Neural cell (in vitro differentiated cells): ENCODE data around the gene NRG3. TPM values are rescaled to one million over a fixed set of nuclear protein-coding genes. Genes with fewer than 3 reads are reported as not detected.

ENCODE experiments used
- H2AFZ ChIP-seq: fragments of 200-600, 300-800 bp; sonication (generic), shearing (Covaris generic); 2 replicates; pipeline ENCODE4 v1.6.0; 2014; ENCODE audit warnings: low read depth, mild to moderate bottlenecking, antibody characterized with exemption, low read length, moderate library complexity
- H3F3A ChIP-seq: fragments of 200-600 bp; shearing (Covaris generic); 2 replicates; pipeline ENCODE4 v1.6.1; 2016; ENCODE audit warnings: mild to moderate bottlenecking, moderate library complexity, mixed read lengths, antibody characterized with exemption, low read length; ENCODE audit not compliant: insufficient read depth, poor library complexity, severe bottlenecking
- H3K27ac ChIP-seq: fragments of 200-600, 300-800 bp; sonication (generic), shearing (Covaris generic); 2 replicates; pipeline ENCODE4 v1.5.1; 2014; ENCODE audit warnings: mild to moderate bottlenecking, low read length, moderate library complexity
- H3K27me3 ChIP-seq: fragments of 300-800, 200-600 bp; sonication (generic), shearing (Covaris generic); 2 replicates; pipeline ENCODE4 v1.6.0; 2014; ENCODE audit warnings: mild to moderate bottlenecking, low read depth, low read length, moderate library complexity; ENCODE audit not compliant: insufficient read depth
- H3K36me3 ChIP-seq: fragments of 300-800, 200-600 bp; sonication (generic), shearing (Covaris generic); 2 replicates; pipeline ENCODE4 v1.5.1; 2014; ENCODE audit warnings: mild to moderate bottlenecking, antibody characterized with exemption, low read length, moderate library complexity; ENCODE audit not compliant: insufficient read depth
- H3K4me2 ChIP-seq: fragments of 300-800, 200-600 bp; sonication (generic), shearing (Covaris generic); 2 replicates; pipeline ENCODE4 v1.6.0; 2014; ENCODE audit warnings: mild to moderate bottlenecking, low read length
- H3K4me3 ChIP-seq: fragments of 300-800, 200-600 bp; sonication (generic), shearing (Covaris generic); 2 replicates; pipeline ENCODE4 v1.5.1; 2014; ENCODE audit warnings: mild to moderate bottlenecking, low read length, moderate library complexity
- H3K79me2 ChIP-seq: fragments of 200-600 bp; shearing (Covaris generic); replicated peaks from 2 replicates; pipeline ENCODE4 v1.6.0; 2014; ENCODE audit warnings: mild to moderate bottlenecking, low read length, moderate library complexity; ENCODE audit not compliant: insufficient read depth
- H3K9ac ChIP-seq: fragments of 300-800, 200-600 bp; sonication (generic), shearing (Covaris generic); 2 replicates; pipeline ENCODE4 v1.6.1; 2016; ENCODE audit warnings: mild to moderate bottlenecking, low read length, mixed read lengths
- H3K9me2 ChIP-seq: fragments of 200-600 bp; shearing (Covaris generic); 2 replicates; pipeline ENCODE4 v1.6.1; 2016; ENCODE audit warnings: mild to moderate bottlenecking, low read length, mixed read lengths; ENCODE audit not compliant: insufficient read depth
- H3K9me3 ChIP-seq: fragments of 200-600, 300-800 bp; sonication (generic), shearing (Covaris generic); 2 replicates; pipeline ENCODE4 v1.6.1; 2016; ENCODE audit warnings: mild to moderate bottlenecking, mixed run types, low read length, moderate library complexity, mixed read lengths
- H4K20me1 ChIP-seq: fragments of 200-600 bp; shearing (Covaris generic); 2 replicates; pipeline ENCODE4 v1.6.1; 2016; ENCODE audit warnings: mild to moderate bottlenecking, mixed run types; ENCODE audit not compliant: insufficient read depth
- CTCF ChIP-seq: fragments of 450-650 bp; IDR thresholded peaks from 2 replicates; pipeline ENCODE4 v1.5.1; 2014; ENCODE audit warnings: antibody characterized with exemption, mild to moderate bottlenecking, moderate library complexity; ENCODE audit not compliant: poor library complexity, severe bottlenecking
- EP300 ChIP-seq: fragments of 450-650 bp; conservative IDR thresholded peaks from 2 replicates; pipeline ENCODE4 v1.6.1; 2014; ENCODE audit warnings: antibody characterized with exemption, mild to moderate bottlenecking, moderate library complexity; ENCODE audit not compliant: poor library complexity, severe bottlenecking
- EZH2 ChIP-seq: fragments of 200-600, 300-800 bp; shearing (Covaris generic), sonication (generic); IDR thresholded peaks from 2 replicates; pipeline ENCODE4 v1.6.1; 2014; ENCODE audit warnings: antibody characterized with exemption, low read length, borderline replicate concordance, mild to moderate bottlenecking; ENCODE audit not compliant: insufficient read depth, poor library complexity, severe bottlenecking
- MXI1 ChIP-seq: fragments of 450-650 bp; conservative IDR thresholded peaks from 2 replicates; pipeline ENCODE4 v1.6.1; 2014; ENCODE audit warnings: antibody characterized with exemption, mild to moderate bottlenecking; ENCODE audit not compliant: poor library complexity, severe bottlenecking
- POLR2AphosphoS5 ChIP-seq: IDR thresholded peaks from 2 replicates; pipeline ENCODE4 v1.6.1; 2012
- RAD21 ChIP-seq: fragments of 450-650 bp; conservative IDR thresholded peaks from 2 replicates; pipeline ENCODE4 v1.6.1; 2014; ENCODE audit warnings: antibody characterized with exemption, mild to moderate bottlenecking, moderate library complexity
- REST ChIP-seq: IDR thresholded peaks from 2 replicates; pipeline ENCODE4 v1.6.1; 2012; ENCODE audit warnings: borderline replicate concordance
- SMC3 ChIP-seq: fragments of 450-650 bp; conservative IDR thresholded peaks from 2 replicates; pipeline ENCODE4 v1.6.1; 2014; ENCODE audit warnings: antibody characterized with exemption, mild to moderate bottlenecking, moderate library complexity; ENCODE audit not compliant: poor library complexity
- TAF1 ChIP-seq: IDR thresholded peaks from 2 replicates; pipeline ENCODE4 v1.6.1; 2012; ENCODE audit warnings: low read depth
- polyA plus RNA-seq: library from polyadenylated mRNA; depleted of rRNA; stranded (reverse); fragments of >200 nt; gene quantifications from 2 replicates; pipeline ENCODE4 v1.2.3, GENCODE V29; 2014

NRG3 gene
- polyA plus RNA-seq, 1 donor from 2014 or later: 14.0 TPM

- Histone ChIP-seq H3K27me3 (no peaks in the 10 kb centered on the region), H3K36me3 (no peaks in the 10 kb centered on the region), H3K9me3 (no peaks in the 10 kb centered on the region), H3F3A (no peaks in the 10 kb centered on the region), H3K4me3 (no peak overlapping the region), H3K27ac (no peak overlapping the region), H3K4me2 (no peak overlapping the region), H3K79me2 (no peaks in the 10 kb centered on the region), H3K9me2 (no peaks in the 10 kb centered on the region), H3K9ac (no peak overlapping the region), H4K20me1 (no peaks in the 10 kb centered on the region), H2AFZ (no peak overlapping the region)
- TF ChIP-seq REST (no peak), CTCF (no peak), MXI1 (no peak), POLR2AphosphoS5 (no peak), SMC3 (no peak), TAF1 (no peak), EZH2 (no peak), EP300 (no peak), RAD21 (no peak)
Measured at GRCh38 chr10:82136103-82136502, 261.1 kb downstream of the NRG3 start.

GRCh38 chr10:82144153-82144552 lies 269.2 kb downstream of the NRG3 start:
- Histone ChIP-seq H3K9me2 (no peaks in the 10 kb centered on the region), H3K9ac (no peak overlapping the region), H3F3A (no peaks in the 10 kb centered on the region), H3K27me3 (no peaks in the 10 kb centered on the region), H3K9me3 (no peaks in the 10 kb centered on the region), H3K36me3 (no peaks in the 10 kb centered on the region), H3K79me2 (no peaks in the 10 kb centered on the region), H2AFZ (no peak overlapping the region), H3K4me2 (no peak overlapping the region), H4K20me1 (no peaks in the 10 kb centered on the region), H3K27ac (no peak overlapping the region), H3K4me3 (no peak overlapping the region)
- TF ChIP-seq EZH2: no peak
- TF ChIP-seq POLR2AphosphoS5: no peak
- no peak for TF ChIP-seq SMC3
- no peak for TF ChIP-seq EP300
- no peak for TF ChIP-seq REST
- no peak for TF ChIP-seq TAF1
- no peak for TF ChIP-seq RAD21
- TF ChIP-seq MXI1: no peak
- no peak for TF ChIP-seq CTCF
